NCI-H774 (cell line): ENCODE data around the gene PMVK.

Experiments
- DNase-seq: peaks from one replicate; lab custom pipeline; 2025; lab: John Stamatoyannopoulos, UW

Gene PMVK

GRCh38 chr1:154878371-154879037 lies 58.0 kb downstream of the PMVK start:
- DNase-seq = peak; percentile 69

GRCh38 chr1:154877370-154877974 lies 59.0 kb downstream of the PMVK start:
- DNase-seq = no peak

GRCh38 chr1:154876842-154877369 lies 59.6 kb downstream of the PMVK start:
- DNase-seq = no peak
